Transverse colon (tissue), 4 donors: Measurements from ENCODE around the gene SHOC1.

Experiments
- POLR2A ChIP-seq: fragments of 450-650 bp; IDR thresholded peaks from one replicate; pipeline ENCODE4 v1.6.1; 2016; ENCODE audit warnings: antibody characterized with exemption, mild to moderate bottlenecking, moderate library complexity
- POLR2AphosphoS5 ChIP-seq, 3 donors: sonication (generic); formaldehyde crosslinking; IDR thresholded peaks; one replicate each; pipeline ENCODE4 v1.6.1; 2016; ENCODE audit warnings: antibody characterized with exemption in 3 of 3
- TF ChIP-seq, protein P1 (sequence below), 5 experiments: fragments of 200-600 bp in 3 of 5; fragments of 450-650 bp in 2 of 5; sonication (generic) in 3 of 5; IDR thresholded peaks; 1 replicate in 2 of 5; 2 replicates in 3 of 5; pipeline ENCODE4 v1.5.1; 2016 to 2017; ENCODE audit warnings: antibody characterized with exemption in 5 of 5, inconsistent platforms in 3 of 5, mild to moderate bottlenecking in 2 of 5, moderate library complexity in 1 of 5

DNA sequence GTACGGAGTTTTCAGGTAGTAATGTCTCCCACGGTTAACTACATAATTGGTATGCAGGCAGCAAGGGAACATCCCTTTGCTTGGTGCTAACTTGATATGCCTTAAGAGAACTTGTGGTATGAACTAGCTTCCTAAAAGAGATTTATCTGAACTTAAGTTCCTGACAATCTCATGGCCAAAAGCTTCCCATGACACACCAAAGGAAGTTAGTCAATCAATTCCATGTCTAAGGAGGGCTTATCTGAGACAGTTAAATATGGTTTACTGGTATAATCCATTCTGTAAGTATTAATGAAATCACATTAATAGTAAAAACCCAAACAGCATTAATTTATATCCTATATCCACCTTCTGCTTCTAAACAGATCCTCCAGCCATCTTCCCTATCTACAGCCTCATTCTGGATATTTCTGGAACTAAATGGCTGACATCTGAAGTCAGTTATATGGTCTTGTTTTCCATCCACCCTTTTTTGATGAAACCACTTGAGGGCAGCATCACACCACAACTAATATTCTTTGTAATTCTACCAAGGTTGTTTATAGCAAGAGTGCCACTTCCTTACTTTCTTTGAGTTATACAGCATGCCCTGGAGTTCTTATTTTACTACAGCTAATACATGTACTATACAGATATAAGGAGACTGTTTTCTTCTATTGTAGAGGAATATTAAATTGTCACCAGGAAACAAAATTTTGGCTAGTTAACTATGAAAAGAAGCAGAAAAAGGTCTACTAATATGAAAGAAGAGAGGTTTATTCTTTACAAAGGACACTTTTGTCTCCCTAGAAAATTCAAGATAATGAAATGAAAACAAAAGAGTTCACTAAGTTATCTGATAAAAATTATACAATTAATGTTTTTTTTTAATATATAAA lies 34.7 kb downstream of the SHOC1 start:
- TF ChIP-seq, protein P1, sequence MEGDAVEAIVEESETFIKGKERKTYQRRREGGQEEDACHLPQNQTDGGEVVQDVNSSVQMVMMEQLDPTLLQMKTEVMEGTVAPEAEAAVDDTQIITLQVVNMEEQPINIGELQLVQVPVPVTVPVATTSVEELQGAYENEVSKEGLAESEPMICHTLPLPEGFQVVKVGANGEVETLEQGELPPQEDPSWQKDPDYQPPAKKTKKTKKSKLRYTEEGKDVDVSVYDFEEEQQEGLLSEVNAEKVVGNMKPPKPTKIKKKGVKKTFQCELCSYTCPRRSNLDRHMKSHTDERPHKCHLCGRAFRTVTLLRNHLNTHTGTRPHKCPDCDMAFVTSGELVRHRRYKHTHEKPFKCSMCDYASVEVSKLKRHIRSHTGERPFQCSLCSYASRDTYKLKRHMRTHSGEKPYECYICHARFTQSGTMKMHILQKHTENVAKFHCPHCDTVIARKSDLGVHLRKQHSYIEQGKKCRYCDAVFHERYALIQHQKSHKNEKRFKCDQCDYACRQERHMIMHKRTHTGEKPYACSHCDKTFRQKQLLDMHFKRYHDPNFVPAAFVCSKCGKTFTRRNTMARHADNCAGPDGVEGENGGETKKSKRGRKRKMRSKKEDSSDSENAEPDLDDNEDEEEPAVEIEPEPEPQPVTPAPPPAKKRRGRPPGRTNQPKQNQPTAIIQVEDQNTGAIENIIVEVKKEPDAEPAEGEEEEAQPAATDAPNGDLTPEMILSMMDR (IDR thresholded peaks at IDR 0.05) = peak; percentile 59 to 81 (median 69)
- TF ChIP-seq POLR2A (no peak), POLR2AphosphoS5 (IDR thresholded peaks at IDR 0.05) (peak in 1 of 3 donors; percentile 19)
